Ovary (tissue), 9 donors: Measurements from ENCODE around the gene CREG1. TPM values are rescaled to one million over a fixed set of nuclear protein-coding genes. Genes with fewer than 3 reads are reported as not detected.
"Not testable (repeated sequence)": the region's sequence is repeated elsewhere in the genome, so short reads cannot be mapped to it uniquely, and the experiment has no call there.

Source experiments
- DNase-seq, 5 donors: peaks; one replicate each; pipeline ENCODE4 v3.0.0-alpha.2; 2019 to 2020
- H3K27ac ChIP-seq, 2 donors: fragments of 200-600 bp; one replicate each; pipeline versions ENCODE4 v1.5.1 to v1.8.0; 2019 to 2022
- H3K27me3 ChIP-seq: fragments of 200-600 bp; one replicate; pipeline ENCODE4 v1.8.0; 2022
- H3K36me3 ChIP-seq: fragments of 200-600 bp; sonication (generic); one replicate; pipeline ENCODE4 v1.5.1; 2019
- H3K4me1 ChIP-seq: one replicate; pipeline ENCODE4 v1.8.1; 2013; ENCODE audit warnings: mild to moderate bottlenecking, moderate library complexity; ENCODE audit not compliant: insufficient read depth
- H3K4me3 ChIP-seq: fragments of 200-600 bp; sonication (generic); one replicate; pipeline ENCODE4 v1.5.1; 2017
- H3K9me3 ChIP-seq, 2 donors: fragments of 200-600 bp in 1 of 2; sonication (generic) in 1 of 2; one replicate each; pipeline versions ENCODE4 v1.5.1 to v1.8.1; 2013 to 2019; ENCODE audit warnings: mild to moderate bottlenecking in 1 of 2, moderate library complexity in 1 of 2
- CTCF ChIP-seq, 3 donors: fragments of 450-650 bp in 2 of 3; fragments of 200-600 bp in 1 of 3; IDR thresholded peaks; one replicate each; pipeline versions ENCODE4 v1.5.1 to v1.8.0; 2016 to 2022; ENCODE audit warnings: antibody characterized with exemption in 3 of 3, mild to moderate bottlenecking in 1 of 3
- EP300 ChIP-seq: sonication (generic); formaldehyde crosslinking; IDR thresholded peaks from one replicate; pipeline ENCODE4 v1.6.1; 2017; ENCODE audit warnings: antibody characterized with exemption
- POLR2A ChIP-seq: fragments of 450-650 bp; IDR thresholded peaks from one replicate; pipeline ENCODE4 v1.6.1; 2017; ENCODE audit warnings: antibody characterized with exemption, mild to moderate bottlenecking, moderate library complexity
- WGBS, 3 donors: extraction: QIAGEN DNeasy Blood & Tissue Kit in 1 of 3; methylation state at CpG; one replicate each; pipeline versions ENCODE4 v1.1.5 to v1.1.7; 2013 to 2017; 5-methylcytosine and 5-hydroxymethylcytosine counted together
- intact Hi-C, 4 donors: fragments of 100-400 bp; cut with DNase I; formaldehyde crosslinking; loops; one replicate each; pipeline versions ENCODE4 v1.11.0 to v1.15.1; 2022 to 2023
- polyA plus RNA-seq, 2 donors: library from polyadenylated mRNA; stranded (reverse); fragments of 200-250 nt in 1 of 2; fragments of 350-450 nt in 1 of 2; fragmentation: Illumina TruSeq in 1 of 2; extraction: RNeasy Lipid Tissue Mini Kit (QIAGEN cat#74804) in 1 of 2; gene quantifications; one replicate each; pipeline ENCODE4 v1.2.3, GENCODE V29; 2013 to 2014
- total RNA-seq, 7 donors: library from RNA; depleted of rRNA in 2 of 7; stranded (reverse); fragments of >200 nt in 2 of 7; fragmentation: NEBNext Ultra II Directional in 3 of 7; extraction: Animal tissue kit (Norgen Biotek cat#: 25700) in 3 of 7; gene quantifications; one replicate each; pipeline versions ENCODE4 v1.1.0 to v1.2.4, GENCODE V29; 2016 to 2023
- donor health status: DM: no; HTN: no; CAD: no; lungs with moderate emphysema.
- donor health status: DM: no; HTN: no; CAD: no.
- donor health status: Bipolar disorder and iron deficiency.
- donor health status: DM: yes; HTN: yes; CAD: no.
- donor health status: DM: no; HTN: no; CAD: no.
- donor health status: DM: yes; HTN: yes; CAD: no.

Gene CREG1
- total and polyA plus RNA-seq, 9 donors: 82.2 to 203 (median 96.8) TPM

DNA sequence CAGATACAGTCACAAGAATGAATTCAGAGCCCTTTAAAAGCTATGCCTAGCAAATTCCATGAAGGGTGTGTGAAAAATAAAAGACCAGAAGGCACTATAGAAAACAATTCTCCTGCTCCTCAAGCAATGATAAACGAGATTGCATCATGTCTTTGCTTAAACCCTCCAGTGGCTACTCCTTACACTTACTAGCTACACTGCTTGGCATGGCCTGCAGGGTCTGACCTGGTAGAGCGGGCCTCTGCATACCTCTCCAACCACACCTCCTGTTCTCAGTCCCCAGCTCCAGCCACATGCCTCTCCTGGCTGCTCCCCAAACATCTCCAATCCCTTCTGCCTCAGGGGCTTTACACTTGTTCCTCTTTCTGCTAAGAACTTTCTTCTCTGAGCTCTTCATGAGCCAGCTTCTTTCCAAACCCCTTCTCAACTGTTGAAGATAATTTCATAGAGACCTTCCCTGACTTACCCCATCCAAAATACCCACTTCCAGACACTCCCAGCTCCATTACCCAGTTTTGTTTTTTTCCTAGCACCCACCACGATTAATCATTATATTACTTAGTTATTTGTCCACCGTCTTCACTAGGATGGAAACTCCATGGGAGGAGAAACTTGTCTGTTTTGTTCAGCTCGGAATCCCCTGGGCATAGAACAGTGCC is 11.2 kb upstream of the CREG1 start:
- H3K4me3 ChIP-seq: no peak overlapping the region
- intact Hi-C loops: loop anchor here in 1 of 4 donors (5.0 kb wide), 1 partner anchor 123 kb away; no protein-coding TSS in a partner anchor
- H3K27me3 ChIP-seq: no peaks in the 10 kb centered on the region
- no peaks in the 10 kb centered on the region for H3K4me1 ChIP-seq
- H3K9me3 ChIP-seq: no peaks in the 10 kb centered on the region
- TF ChIP-seq POLR2A: no peak
- no peak for TF ChIP-seq EP300
- no peaks in the 10 kb centered on the region for H3K36me3 ChIP-seq
- no peak overlapping the region for H3K27ac ChIP-seq
- 78 to 83% (median 81%) methylated on average over 5 of the region's 5 CpGs for WGBS, 3 donors
- no peak for DNase-seq

DNA sequence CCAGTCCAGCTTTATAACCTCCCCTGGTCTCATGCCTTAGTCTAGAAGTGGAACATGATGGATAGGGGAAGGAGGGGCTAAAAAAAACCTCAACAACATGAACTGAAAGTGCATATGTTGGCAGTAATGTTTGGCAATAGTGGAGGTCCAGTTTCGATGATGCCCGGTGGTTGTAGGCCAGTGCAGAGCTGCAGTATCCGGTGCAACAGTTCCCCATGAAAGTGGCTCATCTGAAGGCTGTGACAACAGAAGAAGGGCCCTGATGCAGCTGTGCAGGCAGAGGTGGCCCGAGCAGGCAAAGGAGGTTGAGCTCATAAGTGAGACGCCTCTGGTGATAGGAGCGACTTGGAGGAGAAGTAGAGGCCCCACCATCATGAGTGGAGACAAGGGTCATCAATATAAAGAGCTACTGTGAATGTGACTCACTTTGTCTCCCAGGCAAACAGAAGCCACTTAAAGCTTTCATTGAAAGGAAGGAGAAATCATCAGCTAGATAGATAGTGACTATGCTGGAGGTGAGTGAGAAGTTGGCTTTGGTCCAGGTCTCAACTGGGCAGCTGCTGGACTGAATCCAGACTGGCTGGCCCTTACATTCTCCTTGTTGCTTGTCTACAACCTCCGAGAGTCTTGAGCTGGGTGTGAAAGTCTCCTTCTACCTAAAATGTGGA is 10.2 kb upstream of the CREG1 start:
- intact Hi-C loops: loop anchor here in 1 of 4 donors (5.0 kb wide), 1 partner anchor 124 kb away; no protein-coding TSS in a partner anchor
- H3K4me1 ChIP-seq: no peaks in the 10 kb centered on the region
- H3K27me3 ChIP-seq: no peaks in the 10 kb centered on the region
- WGBS, 3 donors: 72 to 78% (median 74%) methylated on average over 7 of the region's 7 CpGs
- H3K27ac ChIP-seq: no peak overlapping the region
- H3K9me3 ChIP-seq: no peaks in the 10 kb centered on the region
- no peak overlapping the region for H3K4me3 ChIP-seq
- TF ChIP-seq EP300: no peak
- no peak for TF ChIP-seq POLR2A
- no peak for TF ChIP-seq CTCF (IDR thresholded peaks at IDR 0.05)
- H3K36me3 ChIP-seq: no peaks in the 10 kb centered on the region
- DNase-seq: no peak

DNA sequence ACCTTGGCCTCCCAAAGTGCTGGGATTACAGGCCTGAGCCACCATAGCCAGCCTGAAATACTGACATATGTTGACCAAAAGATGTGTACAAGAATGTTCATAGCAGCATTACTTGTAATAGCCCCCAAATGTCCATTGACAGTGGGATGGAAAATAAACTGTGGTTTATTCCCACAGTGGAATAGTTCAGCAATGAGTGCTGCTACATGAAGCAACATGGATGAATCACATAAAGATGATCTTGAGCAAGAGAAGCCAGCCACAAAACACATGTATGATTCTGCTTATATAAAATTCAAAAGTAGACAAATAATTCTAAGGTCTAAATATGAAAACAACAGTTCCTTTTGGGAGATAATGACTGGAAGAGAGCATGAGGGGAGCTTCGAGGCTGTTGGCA is 9.1 kb upstream of the CREG1 start:
- Histone ChIP-seq H3K27ac (no peak overlapping the region), H3K9me3 (no peaks in the 10 kb centered on the region), H3K27me3 (no peaks in the 10 kb centered on the region), H3K36me3 (no peaks in the 10 kb centered on the region), H3K4me1 (no peaks in the 10 kb centered on the region), H3K4me3 (no peak overlapping the region)
- WGBS, 3 donors: 76 to 92% (median 91%) methylated on average over 1 of the region's 1 CpG
- TF ChIP-seq EP300 (no peak), CTCF (IDR thresholded peaks at IDR 0.05) (no peak), POLR2A (no peak)
- intact Hi-C loops: loop anchor here in 1 of 4 donors (5.0 kb wide), 1 partner anchor 125 kb away; no protein-coding TSS in a partner anchor
- DNase-seq: no peak

DNA sequence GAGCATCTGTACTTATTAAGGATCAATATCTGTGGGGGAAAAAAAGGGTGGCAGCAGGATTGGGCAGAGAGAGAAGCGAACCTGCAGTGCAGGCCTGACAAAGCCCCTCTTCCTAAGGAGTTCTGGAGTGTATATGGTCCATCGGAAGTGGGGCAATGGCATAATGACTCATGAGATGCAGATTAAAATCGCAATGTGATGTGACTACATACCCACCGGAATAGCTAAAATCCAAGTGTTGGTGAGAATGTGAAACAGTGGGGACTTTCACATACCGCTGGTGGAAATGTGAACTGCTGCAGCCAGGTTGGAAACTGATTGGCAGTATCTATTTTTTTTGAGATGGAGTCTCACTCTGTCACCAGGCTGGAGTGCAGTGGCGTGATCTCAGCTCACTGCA is 8.2 kb upstream of the CREG1 start:
- H3K27ac ChIP-seq: no peak overlapping the region
- TF ChIP-seq POLR2A (no peak), EP300 (no peak)
- no peaks in the 10 kb centered on the region for H3K27me3 ChIP-seq
- no peak overlapping the region for H3K4me3 ChIP-seq
- DNase-seq: no peak
- H3K4me1 ChIP-seq: no peaks in the 10 kb centered on the region
- WGBS, 3 donors: 81 to 95% (median 94%) methylated on average over 6 of the region's 6 CpGs
- H3K36me3 ChIP-seq: no peaks in the 10 kb centered on the region
- H3K9me3 ChIP-seq: no peaks in the 10 kb centered on the region
- intact Hi-C loops: loop anchor here in 1 of 4 donors (5.0 kb wide), 1 partner anchor 126 kb away; no protein-coding TSS in a partner anchor

- Histone ChIP-seq H3K4me3 (no peak overlapping the region), H3K27me3 (no peaks in the 10 kb centered on the region), H3K4me1 (peaks cover 7% of the 10 kb centered on the region), H3K9me3 (no peaks in the 10 kb centered on the region), H3K36me3 (no peaks in the 10 kb centered on the region), H3K27ac (no peak overlapping the region)
- TF ChIP-seq CTCF (IDR thresholded peaks at IDR 0.05) (peak; percentile 69 to 79 (median 79)), EP300 (no peak)
- intact Hi-C loops: no loop called here
- 8 to 14% (median 13%) methylated on average over 5 of the region's 5 CpGs for WGBS, 3 donors
- DNase-seq: peak; percentile 57 to 85 (median 77)
Observed at GRCh38 chr1:167555971-167556714, 2.6 kb upstream of the CREG1 start.

- H3K9me3 ChIP-seq, H3K36me3 ChIP-seq: not testable (repeated sequence)
Observed at GRCh38 chr1:167555072-167555471, 1.5 kb upstream of the CREG1 start.

More at GRCh38 chr1:167555072-167555471, 1.5 kb upstream of the CREG1 start:
- 92 to 100% (median 98%) methylated on average over 1 of the region's 1 CpG for WGBS, 3 donors
- H3K4me3 ChIP-seq, H3K27ac ChIP-seq, DNase-seq, intact Hi-C loops, H3K27me3 ChIP-seq, H3K4me1 ChIP-seq: not testable (repeated sequence)
